GM18868 (cell line): Measurements from ENCODE around the gene CDH23.

ENCODE experiments used
- ATAC-seq: cut with Tn5 transposase; IDR thresholded peaks from one replicate; pipeline ENCODE4 v1.9.1; 2021; ENCODE audit warnings: mild to moderate bottlenecking, moderate library complexity; ENCODE audit not compliant: unreplicated experiment

The CDH23 gene

GRCh38 chr10:71419750-71420149 is 23.0 kb downstream of the CDH23 start:
- no peak for ATAC-seq

GRCh38 chr10:71421075-71421434 is 24.3 kb downstream of the CDH23 start:
- no peak for ATAC-seq

- no peak for ATAC-seq
Measured at GRCh38 chr10:71423250-71423649, 26.5 kb downstream of the CDH23 start.

DNA sequence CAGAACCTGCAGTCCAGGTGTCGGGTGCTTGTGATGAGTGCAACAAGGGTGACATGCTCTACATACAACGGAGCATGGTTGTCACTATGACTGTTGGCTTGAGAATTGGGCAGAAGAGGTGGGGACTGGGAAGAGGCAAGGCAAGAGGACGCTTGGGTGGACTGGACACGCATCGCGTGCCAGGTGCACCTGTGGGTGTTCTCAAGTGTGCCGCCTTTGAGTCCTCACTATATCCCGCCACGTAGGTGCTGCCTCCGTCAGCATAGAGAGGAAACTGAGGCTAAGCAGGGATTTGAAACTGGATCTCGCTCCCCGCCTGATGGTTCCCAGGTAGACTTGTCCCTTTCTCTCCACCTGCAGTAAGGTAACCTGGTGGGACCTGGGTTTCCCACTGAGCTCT is 27.2 kb downstream of the CDH23 start:
- ATAC-seq: no peak

GRCh38 chr10:71424496-71425194 is 27.9 kb downstream of the CDH23 start:
- no peak for ATAC-seq

DNA sequence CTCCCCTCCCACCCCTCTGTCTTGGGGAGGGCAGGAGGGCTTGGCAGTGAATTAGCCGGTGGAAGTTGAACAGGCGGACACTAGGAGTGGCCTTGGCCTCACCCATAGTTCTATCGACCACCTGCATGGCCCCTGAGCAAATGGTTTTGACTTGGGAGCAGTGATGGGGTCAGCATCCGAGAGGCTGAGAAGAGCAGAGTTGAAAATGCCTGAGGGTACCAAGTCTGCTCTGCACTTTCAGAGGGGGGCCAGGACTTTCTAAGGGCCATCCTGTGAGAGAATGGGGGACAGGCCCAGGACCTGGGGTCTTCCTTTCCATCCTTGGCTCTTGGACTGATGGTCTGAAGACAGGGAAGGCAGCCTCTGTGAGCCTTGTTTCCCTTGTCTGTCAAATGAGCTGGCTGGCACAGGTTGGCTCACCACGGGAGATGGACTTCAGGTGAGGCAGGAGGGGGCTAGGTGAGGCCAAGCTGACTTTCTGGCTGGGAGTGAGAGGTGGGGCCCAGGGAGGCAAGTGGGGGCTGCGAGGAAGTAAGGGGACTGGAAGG is 29.4 kb downstream of the CDH23 start:
- no peak for ATAC-seq

- ATAC-seq: no peak
Measured at GRCh38 chr10:71427246-71427645, 30.5 kb downstream of the CDH23 start.

DNA sequence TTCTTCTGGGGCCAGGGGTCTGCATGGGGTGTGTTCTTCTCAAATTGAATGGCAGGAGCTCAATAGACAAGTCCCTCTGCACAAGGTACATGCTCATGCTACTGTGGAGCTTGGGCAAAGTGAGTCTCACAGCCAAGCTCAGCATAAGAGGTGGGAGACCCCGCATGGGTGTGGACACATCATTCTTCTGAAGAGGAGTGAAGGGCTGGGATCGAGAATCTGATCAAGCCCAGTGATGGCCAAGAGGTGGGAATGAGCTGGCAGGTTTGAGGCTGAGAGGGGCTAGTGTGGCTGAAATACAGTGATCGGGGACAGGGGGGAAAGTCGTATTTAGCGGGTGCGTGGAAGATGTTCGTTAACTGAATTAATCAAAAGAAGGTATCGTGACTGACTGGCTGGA is 32.6 kb downstream of the CDH23 start:
- ATAC-seq: no peak

GRCh38 chr10:71429929-71430328 is 33.2 kb downstream of the CDH23 start:
- ATAC-seq: no peak

GRCh38 chr10:71431239-71432100 is 34.8 kb downstream of the CDH23 start:
- no peak for ATAC-seq

GRCh38 chr10:71432101-71432905 is 35.6 kb downstream of the CDH23 start:
- ATAC-seq: no peak

DNA sequence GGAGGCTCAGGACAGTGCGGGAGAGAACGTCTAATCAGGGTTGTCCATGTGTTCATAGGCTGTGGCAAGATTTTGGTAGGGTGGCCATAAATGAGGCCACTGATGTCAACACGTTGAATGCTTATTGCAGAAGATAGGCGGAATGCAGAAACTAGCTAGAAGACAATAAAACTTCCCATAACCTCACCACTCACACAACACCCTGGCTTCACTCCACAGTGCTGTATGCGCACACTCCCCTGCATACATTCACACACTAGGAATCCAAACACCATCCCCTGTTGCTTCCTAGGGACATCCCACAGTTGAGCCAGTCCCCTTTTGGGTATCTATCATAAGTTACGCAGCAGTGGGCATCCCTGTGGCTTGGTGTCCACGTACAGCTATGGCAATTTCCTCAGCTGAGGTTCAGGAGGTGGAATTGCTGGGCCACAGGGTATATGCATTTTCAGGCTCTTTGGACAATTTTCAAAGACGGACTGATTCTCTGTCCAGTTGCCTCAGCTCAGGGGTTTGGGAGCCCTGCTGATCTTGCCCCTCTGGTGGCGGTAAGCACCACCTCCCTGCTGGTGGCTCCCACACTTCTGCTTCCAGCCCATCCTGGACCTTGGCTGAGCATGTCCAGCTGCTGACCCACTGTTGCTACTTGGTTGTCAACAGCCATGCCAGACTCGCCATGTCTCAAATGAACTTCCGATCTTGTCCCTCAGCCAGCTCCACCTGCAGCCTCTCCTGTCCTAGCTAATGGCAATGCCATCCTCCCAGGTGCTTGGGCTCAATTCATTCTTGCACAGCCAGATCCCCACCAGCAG is 36.4 kb downstream of the CDH23 start:
- ATAC-seq: no peak

- ATAC-seq: no peak
Measured at GRCh38 chr10:71433768-71434744, 37.3 kb downstream of the CDH23 start.

GRCh38 chr10:71434760-71435394 is 38.2 kb downstream of the CDH23 start:
- ATAC-seq: no peak

GRCh38 chr10:71435571-71436267 is 39.0 kb downstream of the CDH23 start:
- ATAC-seq: no peak

- ATAC-seq: no peak
Measured at GRCh38 chr10:71436268-71437125, 39.8 kb downstream of the CDH23 start.

DNA sequence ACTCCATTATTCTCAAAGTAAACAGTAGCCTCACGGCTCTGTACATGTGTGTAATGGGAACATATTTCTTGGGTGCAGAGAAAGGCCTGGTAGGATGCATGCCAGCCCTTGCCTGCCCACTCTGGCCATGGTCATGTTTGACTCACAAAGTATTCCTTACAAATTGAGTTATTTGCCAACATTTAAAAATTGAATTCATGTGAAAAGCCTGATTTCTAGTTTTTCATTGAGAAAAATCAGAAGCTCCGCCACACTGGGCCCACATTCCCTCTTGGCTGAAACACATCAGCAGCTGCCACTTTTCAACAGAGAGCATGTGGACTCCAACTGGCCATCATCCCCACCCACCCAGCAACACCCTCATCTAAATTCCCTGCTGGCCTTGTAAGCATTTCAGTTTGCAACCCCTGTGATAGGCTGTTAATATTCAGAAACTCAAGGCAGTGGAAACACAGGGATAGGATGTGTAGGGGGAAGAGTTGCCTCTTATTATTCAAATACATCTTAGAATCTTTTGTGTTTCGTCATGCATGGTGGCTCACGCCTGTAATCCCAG is 40.9 kb downstream of the CDH23 start:
- no peak for ATAC-seq
